Astrocyte (in vitro differentiated cells and primary cell): Measurements from ENCODE around the gene DNAJC4. TPM values are rescaled to one million over a fixed set of nuclear protein-coding genes. Genes with fewer than 3 reads are reported as not detected.

ENCODE experiments used
- DNase-seq: peaks from one replicate; pipeline ENCODE4 v3.0.0-alpha.2; 2010; ENCODE audit warnings: low read depth
- FAIRE-seq: peaks from 2 replicates; lab custom pipeline; 2011; peaks lifted over from hg19 to GRCh38; lab: Jason Lieb, UNC
- H2AFZ ChIP-seq: 2 replicates; pipeline ENCODE4 v1.6.0; 2012; ENCODE audit warnings: low read depth, low read length, inconsistent platforms
- H3K27ac ChIP-seq: 2 replicates; pipeline ENCODE4 v1.5.1; 2011; ENCODE audit warnings: low read depth, low read length, inconsistent platforms
- H3K27me3 ChIP-seq: 2 replicates; pipeline ENCODE4 v1.6.0; 2011; ENCODE audit warnings: low read length, inconsistent platforms; ENCODE audit not compliant: insufficient read depth
- H3K36me3 ChIP-seq: 2 replicates; pipeline ENCODE4 v1.5.1; 2011; ENCODE audit warnings: low read length, inconsistent platforms; ENCODE audit not compliant: insufficient read depth
- H3K4me1 ChIP-seq: 2 replicates; pipeline ENCODE4 v1.5.1; 2011; ENCODE audit warnings: low read length, inconsistent platforms; ENCODE audit not compliant: insufficient read depth
- H3K4me2 ChIP-seq: 2 replicates; pipeline ENCODE4 v1.6.0; 2012; ENCODE audit warnings: low read length, inconsistent platforms
- H3K4me3 ChIP-seq: 2 replicates; pipeline ENCODE4 v1.5.1; 2011; ENCODE audit warnings: low read depth, mild to moderate bottlenecking, low read length, inconsistent platforms; ENCODE audit not compliant: insufficient read depth
- H3K79me2 ChIP-seq: 2 replicates; pipeline ENCODE4 v1.6.0; 2012; ENCODE audit warnings: mild to moderate bottlenecking, low read length, inconsistent platforms; ENCODE audit not compliant: insufficient read depth
- H3K9ac ChIP-seq: 2 replicates; pipeline ENCODE4 v1.6.0; 2012; ENCODE audit warnings: mild to moderate bottlenecking, low read length, inconsistent platforms
- H3K9me3 ChIP-seq: 2 replicates; pipeline ENCODE4 v1.5.1; 2012; ENCODE audit warnings: low read depth, mild to moderate bottlenecking, low read length, inconsistent platforms; ENCODE audit not compliant: insufficient read depth
- H4K20me1 ChIP-seq: 2 replicates; pipeline ENCODE4 v1.6.0; 2012; ENCODE audit warnings: low read length, inconsistent platforms; ENCODE audit not compliant: insufficient read depth
- H3K27ac Mint-ChIP-seq: one replicate; pipeline ENCODE4 v1.8.0; 2021; ENCODE audit warnings: mild to moderate bottlenecking, mixed read lengths; ENCODE audit not compliant: unreplicated experiment
- H3K27me3 Mint-ChIP-seq: one replicate; pipeline ENCODE4 v1.8.0; 2021; ENCODE audit warnings: low read depth, mixed read lengths; ENCODE audit not compliant: unreplicated experiment
- H3K36me3 Mint-ChIP-seq: one replicate; pipeline ENCODE4 v1.8.0; 2021; ENCODE audit warnings: low read depth, mixed read lengths; ENCODE audit not compliant: unreplicated experiment
- H3K4me1 Mint-ChIP-seq: one replicate; pipeline ENCODE4 v1.8.0; 2021; ENCODE audit warnings: low read depth, mixed read lengths; ENCODE audit not compliant: unreplicated experiment
- H3K4me3 Mint-ChIP-seq: one replicate; pipeline ENCODE4 v1.8.0; 2021; ENCODE audit warnings: mild to moderate bottlenecking, moderate library complexity, mixed read lengths; ENCODE audit not compliant: unreplicated experiment
- H3K9me3 Mint-ChIP-seq: one replicate; pipeline ENCODE4 v1.8.0; 2021; ENCODE audit warnings: mild to moderate bottlenecking, mixed read lengths; ENCODE audit not compliant: unreplicated experiment
- EZH2 ChIP-seq: IDR thresholded peaks from 2 replicates; pipeline ENCODE4 v1.6.1; 2012; ENCODE audit warnings: mild to moderate bottlenecking, low read length, inconsistent platforms; ENCODE audit not compliant: insufficient read depth
- total RNA-seq: library from RNA; stranded (reverse); gene quantifications from 2 replicates; pipeline ENCODE4 v1.2.1, GENCODE V29; 2021
- TF ChIP-seq, protein P1 (sequence below): IDR thresholded peaks from 2 replicates; pipeline ENCODE4 v1.5.1; 2011; ENCODE audit warnings: low read depth, mild to moderate bottlenecking, inconsistent platforms, low read length, moderate library complexity; ENCODE audit not compliant: insufficient read depth

DNAJC4 gene
- total RNA-seq, 1 donor from 2014 or later = 23.8 TPM

DNA sequence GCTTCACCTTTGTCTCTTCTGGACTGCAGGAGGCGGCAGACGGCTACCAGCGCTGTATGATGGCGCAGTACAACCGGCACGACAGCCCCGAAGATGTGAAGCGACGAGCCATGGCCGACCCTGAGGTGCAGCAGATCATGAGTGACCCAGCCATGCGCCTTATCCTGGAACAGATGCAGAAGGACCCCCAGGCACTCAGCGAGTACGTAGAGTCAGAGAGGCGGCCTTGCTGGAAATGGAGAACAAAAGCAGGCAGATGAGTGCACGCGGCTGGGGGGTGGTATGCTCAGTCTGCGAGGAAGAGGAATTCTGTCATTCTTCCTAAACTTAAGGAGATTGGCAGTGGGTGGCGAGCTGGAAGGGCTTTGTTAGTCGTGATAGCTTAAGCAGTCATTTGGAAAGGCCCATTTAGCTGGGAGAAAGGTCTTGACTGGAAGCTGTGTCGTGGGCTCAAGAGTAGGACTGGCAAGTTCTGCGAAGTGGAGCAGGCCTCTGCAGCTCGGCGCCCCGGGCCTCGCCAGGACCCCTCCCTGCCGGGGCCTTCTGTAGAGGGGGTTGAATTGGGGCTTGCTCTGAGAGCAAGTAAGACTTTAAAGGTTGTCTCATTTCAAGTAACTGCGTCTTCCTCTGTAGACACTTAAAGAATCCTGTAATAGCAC lies 26.8 kb upstream of the DNAJC4 start:
- Histone ChIP-seq H3K4me3 (no peak overlapping the region), H3K27ac (no peak overlapping the region), H3K36me3 (peaks cover 42% of the 10 kb centered on the region), H3K27me3 (no peaks in the 10 kb centered on the region), H3K4me1 (peaks cover 25% of the 10 kb centered on the region), H3K4me2 (no peak overlapping the region), H2AFZ (no peak overlapping the region), H3K79me2 (no peaks in the 10 kb centered on the region), H4K20me1 (peaks cover 42% of the 10 kb centered on the region), H3K9ac (no peak overlapping the region), H3K9me3 (no peaks in the 10 kb centered on the region)
- no peak for FAIRE-seq
- peaks cover 24% of the 10 kb centered on the region for H3K4me1 Mint-ChIP-seq
- TF ChIP-seq, protein P1, sequence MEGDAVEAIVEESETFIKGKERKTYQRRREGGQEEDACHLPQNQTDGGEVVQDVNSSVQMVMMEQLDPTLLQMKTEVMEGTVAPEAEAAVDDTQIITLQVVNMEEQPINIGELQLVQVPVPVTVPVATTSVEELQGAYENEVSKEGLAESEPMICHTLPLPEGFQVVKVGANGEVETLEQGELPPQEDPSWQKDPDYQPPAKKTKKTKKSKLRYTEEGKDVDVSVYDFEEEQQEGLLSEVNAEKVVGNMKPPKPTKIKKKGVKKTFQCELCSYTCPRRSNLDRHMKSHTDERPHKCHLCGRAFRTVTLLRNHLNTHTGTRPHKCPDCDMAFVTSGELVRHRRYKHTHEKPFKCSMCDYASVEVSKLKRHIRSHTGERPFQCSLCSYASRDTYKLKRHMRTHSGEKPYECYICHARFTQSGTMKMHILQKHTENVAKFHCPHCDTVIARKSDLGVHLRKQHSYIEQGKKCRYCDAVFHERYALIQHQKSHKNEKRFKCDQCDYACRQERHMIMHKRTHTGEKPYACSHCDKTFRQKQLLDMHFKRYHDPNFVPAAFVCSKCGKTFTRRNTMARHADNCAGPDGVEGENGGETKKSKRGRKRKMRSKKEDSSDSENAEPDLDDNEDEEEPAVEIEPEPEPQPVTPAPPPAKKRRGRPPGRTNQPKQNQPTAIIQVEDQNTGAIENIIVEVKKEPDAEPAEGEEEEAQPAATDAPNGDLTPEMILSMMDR = no peak
- no peak for TF ChIP-seq EZH2
- no peaks in the 10 kb centered on the region for H3K9me3 Mint-ChIP-seq
- H3K27me3 Mint-ChIP-seq = no peaks in the 10 kb centered on the region
- H3K27ac Mint-ChIP-seq = no peak overlapping the region
- H3K4me3 Mint-ChIP-seq = no peak overlapping the region
- H3K36me3 Mint-ChIP-seq = peaks cover 20% of the 10 kb centered on the region
- no peak for DNase-seq

DNA sequence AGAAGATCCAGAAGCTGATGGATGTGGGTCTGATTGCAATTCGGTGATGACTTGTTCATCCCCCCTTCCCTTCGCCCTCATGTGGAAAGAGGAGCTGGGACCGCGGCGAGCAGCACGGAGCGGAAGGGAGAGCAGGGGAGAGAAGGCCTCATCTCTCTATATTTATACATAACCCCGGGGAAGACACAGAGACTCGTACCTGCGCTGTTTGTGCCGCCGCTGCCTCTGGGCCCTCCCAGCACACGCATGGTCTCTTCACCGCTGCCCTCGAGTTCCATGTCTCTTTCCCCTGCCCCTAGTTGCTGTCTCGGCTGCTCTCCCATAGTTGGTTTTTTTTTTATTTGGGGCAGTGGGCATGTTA lies 26.3 kb upstream of the DNAJC4 start:
- peaks cover 25% of the 10 kb centered on the region for H3K4me1 ChIP-seq
- H3K27me3 ChIP-seq = no peaks in the 10 kb centered on the region
- no peak overlapping the region for H3K9ac ChIP-seq
- H2AFZ ChIP-seq = no peak overlapping the region
- no peak overlapping the region for H3K4me3 Mint-ChIP-seq
- peaks cover 42% of the 10 kb centered on the region for H4K20me1 ChIP-seq
- no peak overlapping the region for H3K27ac Mint-ChIP-seq
- peak overlapping the region; percentile 20 for H3K4me2 ChIP-seq
- no peak overlapping the region for H3K27ac ChIP-seq
- no peaks in the 10 kb centered on the region for H3K9me3 Mint-ChIP-seq
- no peak overlapping the region for H3K4me3 ChIP-seq
- H3K79me2 ChIP-seq = no peaks in the 10 kb centered on the region
- H3K9me3 ChIP-seq = no peaks in the 10 kb centered on the region
- H3K36me3 ChIP-seq = peaks cover 42% of the 10 kb centered on the region
- peaks cover 23% of the 10 kb centered on the region for H3K36me3 Mint-ChIP-seq
- peaks cover 24% of the 10 kb centered on the region for H3K4me1 Mint-ChIP-seq
- TF ChIP-seq, protein P1 = no peak
- no peak for TF ChIP-seq EZH2
- no peaks in the 10 kb centered on the region for H3K27me3 Mint-ChIP-seq
- FAIRE-seq (no peak), DNase-seq (no peak)

DNA sequence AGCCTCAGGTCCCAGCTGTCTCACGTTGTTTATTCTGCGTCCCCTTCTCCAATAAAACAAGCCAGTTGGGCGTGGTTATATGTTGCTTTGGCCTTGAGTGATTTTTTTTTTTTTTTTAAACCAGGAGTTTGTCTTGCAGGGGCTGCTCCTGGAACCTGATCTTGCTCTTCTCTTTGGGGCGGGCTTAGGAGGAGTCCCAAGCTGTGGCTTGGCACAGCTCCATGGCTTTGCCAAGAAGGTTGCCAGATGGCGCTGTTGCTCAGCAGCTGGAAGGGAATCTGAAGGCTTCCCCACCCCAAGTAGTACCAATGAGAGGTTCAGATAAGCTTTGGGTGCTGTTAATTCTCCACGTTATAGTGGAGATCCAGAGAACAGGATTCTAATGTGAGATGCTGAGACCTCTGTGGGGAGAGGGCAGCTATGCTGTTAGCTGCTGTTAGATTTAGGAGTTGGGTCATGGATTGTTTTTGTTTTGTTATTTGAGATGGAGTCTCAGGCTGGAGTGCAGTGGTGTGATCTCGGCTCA lies 25.8 kb upstream of the DNAJC4 start:
- peak; percentile 88 for DNase-seq
- peaks cover 23% of the 10 kb centered on the region for H3K36me3 Mint-ChIP-seq
- no peaks in the 10 kb centered on the region for H3K27me3 Mint-ChIP-seq
- Histone ChIP-seq H3K9ac (no peak overlapping the region), H3K4me1 (peaks cover 25% of the 10 kb centered on the region), H3K36me3 (peaks cover 42% of the 10 kb centered on the region), H3K27me3 (no peaks in the 10 kb centered on the region), H2AFZ (no peak overlapping the region), H3K9me3 (no peaks in the 10 kb centered on the region), H3K4me3 (no peak overlapping the region), H3K4me2 (peak overlapping the region; percentile 20), H3K27ac (no peak overlapping the region), H4K20me1 (peaks cover 42% of the 10 kb centered on the region), H3K79me2 (no peaks in the 10 kb centered on the region)
- H3K9me3 Mint-ChIP-seq = no peaks in the 10 kb centered on the region
- FAIRE-seq = peak; percentile 55
- TF ChIP-seq, protein P1 = peak; percentile 84
- TF ChIP-seq EZH2 = no peak
- no peak overlapping the region for H3K4me3 Mint-ChIP-seq
- peak overlapping the region; percentile 23 for H3K27ac Mint-ChIP-seq
- H3K4me1 Mint-ChIP-seq = peaks cover 24% of the 10 kb centered on the region
